IMR-90 (cell line): ENCODE measurements around the gene FSIP1.

Source experiments
- FOS ChIP-seq: fragments of 150-350 bp; IDR thresholded peaks from 2 replicates; pipeline ENCODE4 v1.6.1; 2016; ENCODE audit warnings: low read depth, low read length
- MAFK ChIP-seq: IDR thresholded peaks from 2 replicates; pipeline ENCODE4 v1.6.1; 2012; ENCODE audit warnings: low read depth, low read length, improper control_type of control experiment
- MAZ ChIP-seq: IDR thresholded peaks from 2 replicates; pipeline ENCODE4 v1.6.1; 2012; ENCODE audit warnings: low read depth, mild to moderate bottlenecking, low read length, improper control_type of control experiment, moderate library complexity, borderline replicate concordance
- MXI1 ChIP-seq: IDR thresholded peaks from 2 replicates; pipeline ENCODE4 v1.6.1; 2012; ENCODE audit warnings: low read depth, mild to moderate bottlenecking, low read length, moderate library complexity, borderline replicate concordance
- POLR2A ChIP-seq: IDR thresholded peaks from 2 replicates; pipeline ENCODE4 v1.6.1; 2012; ENCODE audit warnings: mild to moderate bottlenecking, low read depth, low read length
- SMC3 ChIP-seq: fragments of 150-350 bp; IDR thresholded peaks from 2 replicates; pipeline ENCODE4 v1.6.1; 2016; ENCODE audit warnings: low read depth, mild to moderate bottlenecking, antibody characterized with exemption, low read length, moderate library complexity
- TF ChIP-seq, protein P1 (sequence below): conservative IDR thresholded peaks from 2 replicates; pipeline ENCODE4 v1.5.1; 2012; ENCODE audit warnings: mild to moderate bottlenecking, low read depth, low read length, improper control_type of control experiment
- TF ChIP-seq, protein P2 (sequence below): fragments of 150-350 bp; IDR thresholded peaks from 2 replicates; pipeline ENCODE4 v1.6.1; 2017; ENCODE audit warnings: mild to moderate bottlenecking, antibody characterized with exemption, low read length, low read depth

DNA sequence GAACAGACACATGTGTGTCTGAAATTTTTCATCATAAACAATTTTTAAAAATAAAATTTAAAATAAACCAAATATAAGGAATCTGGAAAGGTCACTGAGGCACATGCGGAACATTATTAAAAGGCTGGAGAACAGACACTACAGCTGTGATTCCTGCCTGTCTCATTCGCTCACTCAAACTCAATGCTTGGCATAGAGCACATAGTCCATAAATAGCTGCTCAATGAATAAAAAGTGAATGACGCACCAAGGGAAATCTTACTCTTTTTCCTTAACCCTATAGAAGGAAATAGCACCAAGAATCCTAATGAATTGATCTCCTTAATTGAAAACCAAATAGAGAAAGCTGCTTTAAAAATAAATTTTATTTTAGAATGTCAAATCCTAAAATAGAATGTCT, 98.4 kb downstream of the FSIP1 start:
- TF ChIP-seq POLR2A (no peak), MAFK (no peak), MAZ (no peak), MXI1 (no peak), FOS (no peak), SMC3 (no peak)
- TF ChIP-seq, protein P1, sequence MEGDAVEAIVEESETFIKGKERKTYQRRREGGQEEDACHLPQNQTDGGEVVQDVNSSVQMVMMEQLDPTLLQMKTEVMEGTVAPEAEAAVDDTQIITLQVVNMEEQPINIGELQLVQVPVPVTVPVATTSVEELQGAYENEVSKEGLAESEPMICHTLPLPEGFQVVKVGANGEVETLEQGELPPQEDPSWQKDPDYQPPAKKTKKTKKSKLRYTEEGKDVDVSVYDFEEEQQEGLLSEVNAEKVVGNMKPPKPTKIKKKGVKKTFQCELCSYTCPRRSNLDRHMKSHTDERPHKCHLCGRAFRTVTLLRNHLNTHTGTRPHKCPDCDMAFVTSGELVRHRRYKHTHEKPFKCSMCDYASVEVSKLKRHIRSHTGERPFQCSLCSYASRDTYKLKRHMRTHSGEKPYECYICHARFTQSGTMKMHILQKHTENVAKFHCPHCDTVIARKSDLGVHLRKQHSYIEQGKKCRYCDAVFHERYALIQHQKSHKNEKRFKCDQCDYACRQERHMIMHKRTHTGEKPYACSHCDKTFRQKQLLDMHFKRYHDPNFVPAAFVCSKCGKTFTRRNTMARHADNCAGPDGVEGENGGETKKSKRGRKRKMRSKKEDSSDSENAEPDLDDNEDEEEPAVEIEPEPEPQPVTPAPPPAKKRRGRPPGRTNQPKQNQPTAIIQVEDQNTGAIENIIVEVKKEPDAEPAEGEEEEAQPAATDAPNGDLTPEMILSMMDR: no peak
- TF ChIP-seq, protein P2, sequence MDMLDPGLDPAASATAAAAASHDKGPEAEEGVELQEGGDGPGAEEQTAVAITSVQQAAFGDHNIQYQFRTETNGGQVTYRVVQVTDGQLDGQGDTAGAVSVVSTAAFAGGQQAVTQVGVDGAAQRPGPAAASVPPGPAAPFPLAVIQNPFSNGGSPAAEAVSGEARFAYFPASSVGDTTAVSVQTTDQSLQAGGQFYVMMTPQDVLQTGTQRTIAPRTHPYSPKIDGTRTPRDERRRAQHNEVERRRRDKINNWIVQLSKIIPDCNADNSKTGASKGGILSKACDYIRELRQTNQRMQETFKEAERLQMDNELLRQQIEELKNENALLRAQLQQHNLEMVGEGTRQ: no peak
